Breast epithelium (tissue), 3 donors: ENCODE results near the gene FBN3.

Experiments used
- CTCF ChIP-seq, 3 donors: fragments of 450-650 bp; IDR thresholded peaks; one replicate each; pipeline ENCODE4 v1.5.1; 2016 to 2017; ENCODE audit warnings: antibody characterized with exemption in 3 of 3, mild to moderate bottlenecking in 3 of 3, moderate library complexity in 3 of 3
- POLR2A ChIP-seq: fragments of 450-650 bp; IDR thresholded peaks from one replicate; pipeline ENCODE4 v1.6.1; 2016; ENCODE audit warnings: antibody characterized with exemption, mild to moderate bottlenecking, moderate library complexity
- POLR2AphosphoS5 ChIP-seq, 3 donors: sonication (generic); formaldehyde crosslinking; IDR thresholded peaks; one replicate each; pipeline ENCODE4 v1.6.1; 2017; ENCODE audit warnings: antibody characterized with exemption in 3 of 3

GRCh38 chr19:8042900-8043299 lies 106.5 kb downstream of the FBN3 start:
- TF ChIP-seq POLR2A, result no peak
- TF ChIP-seq CTCF (IDR thresholded peaks at IDR 0.05), result no peak
- TF ChIP-seq POLR2AphosphoS5 (IDR thresholded peaks at IDR 0.05), result no peak
